Ishikawa (cell line): ENCODE data around the gene TMEM30B.

ENCODE experiments used
- CEBPB ChIP-seq: IDR thresholded peaks from 2 replicates; pipeline ENCODE4 v1.6.1; 2012
- CREB1 ChIP-seq: IDR thresholded peaks from 2 replicates; pipeline ENCODE4 v1.6.1; 2012; ENCODE audit warnings: low read depth
- EGR1 ChIP-seq: IDR thresholded peaks from 2 replicates; pipeline ENCODE4 v1.6.1; 2012
- EP300 ChIP-seq: IDR thresholded peaks from 2 replicates; pipeline ENCODE4 v1.6.1; 2012; ENCODE audit warnings: borderline replicate concordance
- FOXM1 ChIP-seq: IDR thresholded peaks from 2 replicates; pipeline ENCODE4 v1.6.1; 2012; ENCODE audit warnings: low read depth, borderline replicate concordance
- MAX ChIP-seq: IDR thresholded peaks from 2 replicates; pipeline ENCODE4 v1.6.1; 2012
- NFIC ChIP-seq: IDR thresholded peaks from 2 replicates; pipeline ENCODE4 v1.6.1; 2012
- RAD21 ChIP-seq: IDR thresholded peaks from 2 replicates; pipeline ENCODE4 v1.6.1; 2012; ENCODE audit warnings: low read depth
- REST ChIP-seq: IDR thresholded peaks from 2 replicates; pipeline ENCODE4 v1.6.1; 2012; ENCODE audit warnings: low read depth, mild to moderate bottlenecking
- TAF1 ChIP-seq: IDR thresholded peaks from 2 replicates; pipeline ENCODE4 v1.6.1; 2012; ENCODE audit warnings: low read depth, mild to moderate bottlenecking
- TCF12 ChIP-seq: IDR thresholded peaks from 2 replicates; pipeline ENCODE4 v1.6.1; 2012; ENCODE audit warnings: low read depth
- YY1 ChIP-seq: IDR thresholded peaks from 2 replicates; pipeline ENCODE4 v1.6.1; 2012; ENCODE audit warnings: low read depth
- ZBTB7A ChIP-seq: IDR thresholded peaks from 2 replicates; pipeline ENCODE4 v1.6.1; 2012; ENCODE audit warnings: low read depth

- TF ChIP-seq EGR1 (no peak), YY1 (no peak), TAF1 (no peak), REST (no peak), RAD21 (no peak), TCF12 (no peak), EP300 (no peak), CREB1 (no peak), MAX (no peak), ZBTB7A (no peak), NFIC (no peak), CEBPB (no peak), FOXM1 (no peak)
Measured at GRCh38 chr14:61288720-61289119, 7.6 kb upstream of the TMEM30B start.
